Adrenal gland (tissue), 12 donors: ENCODE data around the gene EXD3. TPM values are rescaled to one million over a fixed set of nuclear protein-coding genes. Genes with fewer than 3 reads are reported as not detected.

Source experiments
- DNase-seq, 7 donors: peaks; one replicate each; pipeline ENCODE4 v3.0.0-alpha.2; 2019 to 2020
- H3K27ac ChIP-seq, 5 donors: fragments of 200-600 bp; sonication (generic) in 4 of 5; 1 replicate in 3 of 5; 2 replicates in 2 of 5; pipeline versions ENCODE4 v1.5.1 to v1.8.0; 2016 to 2020; ENCODE audit warnings: mild to moderate bottlenecking in 1 of 5
- H3K27me3 ChIP-seq: fragments of 200-600 bp; 2 replicates; pipeline ENCODE4 v1.8.0; 2021
- H3K36me3 ChIP-seq, 2 donors: fragments of 200-600 bp; replicated peaks in 1 of 2; 1 replicate in 1 of 2; 2 replicates in 1 of 2; pipeline versions ENCODE4 v1.5.1 to v1.8.0; 2018 to 2022
- H3K4me1 ChIP-seq, 2 donors: fragments of 200-600 bp; replicated peaks in 1 of 2; 1 replicate in 1 of 2; 2 replicates in 1 of 2; pipeline versions ENCODE4 v1.5.1 to v1.8.0; 2018 to 2021
- H3K4me3 ChIP-seq, 4 donors: fragments of 200-600 bp; sonication (generic) in 3 of 4; one replicate each; pipeline ENCODE4 v1.5.1; 2016 to 2018
- H3K9me3 ChIP-seq, 3 donors: fragments of 200-600 bp; sonication (generic) in 1 of 3; replicated peaks in 1 of 3; 1 replicate in 2 of 3; 2 replicates in 1 of 3; pipeline versions ENCODE4 v1.5.1 to v1.8.0; 2016 to 2021
- CTCF ChIP-seq, 6 experiments: fragments of 450-650 bp in 4 of 6; fragments of 200-600 bp in 2 of 6; sonication (generic) in 1 of 6; IDR thresholded peaks; 1 replicate in 5 of 6; 2 replicates in 1 of 6; pipeline versions ENCODE4 v1.5.1 to v1.8.0; 2016 to 2021; ENCODE audit warnings: antibody characterized with exemption in 6 of 6, mild to moderate bottlenecking in 2 of 6, moderate library complexity in 1 of 6
- POLR2A ChIP-seq, 2 donors: fragments of 450-650 bp; IDR thresholded peaks; one replicate each; pipeline ENCODE4 v1.6.1; 2017; ENCODE audit warnings: antibody characterized with exemption in 2 of 2, mild to moderate bottlenecking in 2 of 2, moderate library complexity in 1 of 2
- WGBS, 4 donors: extraction: QIAGEN DNeasy Blood & Tissue Kit in 2 of 4; methylation state at CpG; one replicate each; pipeline versions ENCODE4 v1.1.5 to v1.1.7; 2013 to 2017; 5-methylcytosine and 5-hydroxymethylcytosine counted together
- intact Hi-C, 2 donors: fragments of 100-400 bp; cut with DNase I; formaldehyde crosslinking; loops; one replicate each; pipeline versions ENCODE4 v1.14.1 to v1.15.0; 2022 to 2023
- polyA plus RNA-seq, 3 donors: library from polyadenylated mRNA; stranded (reverse); fragments of 200-250 nt in 2 of 3; fragments of 350-450 nt in 1 of 3; fragmentation: Illumina TruSeq in 1 of 3; extraction: RNeasy Lipid Tissue Mini Kit (QIAGEN cat#74804) in 1 of 3; gene quantifications; one replicate each; pipeline ENCODE4 v1.2.3, GENCODE V29; 2013 to 2014
- total RNA-seq, 9 donors: library from RNA; depleted of rRNA in 4 of 9; stranded (reverse); fragments of >200 nt in 4 of 9; fragments of 120-200 nt in 1 of 9; fragmentation: NEBNext Ultra II Directional in 1 of 9; extraction: Animal tissue kit (Norgen Biotek cat#: 25700) in 1 of 9; gene quantifications; one replicate each; pipeline versions ENCODE4 v1.1.0 to v1.2.4, GENCODE V29; 2013 to 2023
- donor health status: healthy with polysubstance abuse.
- donor health status: Bipolar disorder and iron deficiency.
- donor health status: DM: yes; HTN: yes; CAD: no.
- donor health status: DM: no; HTN: no; CAD: no.
- donor health status: DM: no; HTN: no; CAD: no.
- donor health status: DM: yes; HTN: yes; CAD: no.

EXD3 gene
- total and polyA plus RNA-seq, 12 donors, result 1.2 to 111 (median 23.9) TPM

GRCh38 chr9:137369911-137370764 lies 52.8 kb downstream of the EXD3 start:
- intact Hi-C loops, result no loop called here
- H3K27me3 ChIP-seq, result no peaks in the 10 kb centered on the region
- WGBS, 4 donors, result 88 to 90% (median 89%) methylated on average over 15 to 20 of the region's 20 CpGs
- no peaks in the 10 kb centered on the region for H3K4me1 ChIP-seq
- H3K36me3 ChIP-seq, result no peaks in the 10 kb centered on the region
- no peak overlapping the region for H3K27ac ChIP-seq
- no peak overlapping the region for H3K4me3 ChIP-seq
- TF ChIP-seq CTCF (IDR thresholded peaks at IDR 0.05) (no peak), POLR2A (IDR thresholded peaks at IDR 0.05) (no peak)
- no peaks in the 10 kb centered on the region for H3K9me3 ChIP-seq
- peak in 3 of 7 donors; percentile 5 to 8 (median 6) for DNase-seq

- intact Hi-C loops, result no loop called here
- no peaks in the 10 kb centered on the region for H3K36me3 ChIP-seq
- DNase-seq, result peak in 3 of 7 donors; percentile 6 to 10 (median 9)
- no peaks in the 10 kb centered on the region for H3K9me3 ChIP-seq
- TF ChIP-seq CTCF (IDR thresholded peaks at IDR 0.05), result no peak
- TF ChIP-seq POLR2A (IDR thresholded peaks at IDR 0.05), result no peak
- H3K4me1 ChIP-seq, result no peaks in the 10 kb centered on the region
- no peaks in the 10 kb centered on the region for H3K27me3 ChIP-seq
- no peak overlapping the region for H3K4me3 ChIP-seq
- 83 to 95% (median 87%) methylated on average over 8 to 36 of the region's 36 CpGs for WGBS, 4 donors
- H3K27ac ChIP-seq, result no peak overlapping the region
Measured at GRCh38 chr9:137369061-137369787, 53.7 kb downstream of the EXD3 start.

GRCh38 chr9:137368431-137369035 lies 54.4 kb downstream of the EXD3 start:
- Histone ChIP-seq H3K4me3 (no peak overlapping the region), H3K36me3 (no peaks in the 10 kb centered on the region), H3K4me1 (no peaks in the 10 kb centered on the region), H3K27me3 (no peaks in the 10 kb centered on the region), H3K9me3 (no peaks in the 10 kb centered on the region), H3K27ac (no peak overlapping the region)
- DNase-seq, result peak in 3 of 7 donors; percentile 7 to 10 (median 10)
- 50 to 79% (median 52%) methylated on average over 6 to 51 of the region's 51 CpGs for WGBS, 4 donors
- TF ChIP-seq POLR2A (IDR thresholded peaks at IDR 0.05) (no peak), CTCF (IDR thresholded peaks at IDR 0.05) (no peak)
- intact Hi-C loops, result no loop called here
